ENCODE results near the gene C4orf36. TPM values are rescaled to one million over a fixed set of nuclear protein-coding genes. Genes with fewer than 3 reads are reported as not detected.

The C4orf36 gene
- total RNA-seq, 1 experiment from 2014 or later: 0.75 TPM

DNA sequence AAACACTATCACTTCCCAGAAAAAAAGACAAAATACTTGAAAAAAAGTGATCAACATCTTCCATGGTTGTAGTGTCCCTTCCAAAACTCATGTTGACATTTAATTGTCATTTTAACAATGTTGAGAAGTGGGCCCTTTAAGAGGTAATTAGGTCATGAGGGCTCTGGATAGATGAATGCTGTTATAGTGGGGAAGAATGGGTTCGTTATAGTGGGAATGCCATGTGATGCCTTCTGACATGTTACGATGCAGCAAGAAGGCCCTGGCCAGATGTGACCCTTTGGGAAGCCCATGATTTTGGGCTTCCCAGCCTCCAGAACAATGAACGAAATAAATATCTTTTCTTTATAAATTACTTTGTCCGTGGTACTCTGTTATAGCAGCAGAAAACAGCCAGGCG is 39.0 kb downstream of the C4orf36 start:
- Histone ChIP-seq H3K27ac (no peak overlapping the region), H3K36me3 (no peaks in the 10 kb centered on the region), H3K4me1 (no peaks in the 10 kb centered on the region), H3K4me3 (no peak overlapping the region), H3K27me3 (no peaks in the 10 kb centered on the region), H3K9me3 (replicated peaks) (no peaks in the 10 kb centered on the region; the same call in 1 of the 2 replicates)
- no peak for DNase-seq

DNA sequence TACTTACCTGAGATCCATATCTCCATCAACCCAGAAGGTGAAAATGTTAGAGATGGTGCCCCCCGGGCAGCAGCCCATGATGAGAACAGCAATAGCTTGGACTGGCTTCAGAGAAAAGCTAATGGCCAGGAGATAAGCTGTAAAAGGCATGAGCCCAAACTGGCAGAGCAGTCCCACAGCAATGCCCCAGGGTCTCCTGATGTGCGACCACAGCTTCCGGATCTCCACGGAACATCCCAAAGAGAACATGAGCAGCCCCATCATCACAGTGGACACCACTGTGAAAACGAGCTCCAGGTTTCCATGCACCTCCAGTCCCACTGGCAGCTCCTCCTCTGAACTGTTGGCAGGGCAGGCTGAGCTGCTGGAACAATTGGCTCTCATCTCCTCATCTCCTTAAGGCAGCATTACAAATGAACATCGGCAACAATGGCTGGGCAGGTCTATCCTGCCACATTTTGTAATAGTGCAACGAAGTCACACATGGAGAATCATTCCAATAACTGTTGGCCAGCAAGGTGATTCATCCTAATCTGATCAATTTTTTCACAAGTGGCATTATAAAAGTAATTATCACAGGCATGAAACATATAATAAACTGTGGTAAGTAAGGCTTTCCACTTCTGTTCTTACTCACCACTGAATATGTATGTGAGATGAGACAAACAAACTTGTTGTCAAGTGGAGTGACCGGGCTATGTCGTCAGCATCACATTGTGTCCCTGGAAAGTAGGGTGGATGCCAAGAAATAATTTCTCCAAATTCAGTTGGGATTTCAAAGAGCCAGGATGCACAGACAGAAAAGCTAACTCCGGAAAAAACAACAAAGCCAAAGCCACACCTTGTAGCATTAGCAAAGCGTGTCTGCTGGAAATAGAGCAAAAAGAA is 43.2 kb downstream of the C4orf36 start, which contains the start of gene SLC10A6:
TSS of gene SLC10A6 (minus strand) at position 653 of the 888 bp plus-strand sequence. CDS start at position 384, 269 bp downstream.
- no peaks in the 10 kb centered on the region for H3K36me3 ChIP-seq
- H3K4me1 ChIP-seq: no peaks in the 10 kb centered on the region
- no peak within 1 kb of the TSS for H3K4me3 ChIP-seq
- H3K27ac ChIP-seq: no peak within 1 kb of the TSS
- no peaks in the 10 kb centered on the region for H3K9me3 ChIP-seq (replicated peaks)
- H3K27me3 ChIP-seq: no peaks in the 10 kb centered on the region
- no peak for DNase-seq

DNA sequence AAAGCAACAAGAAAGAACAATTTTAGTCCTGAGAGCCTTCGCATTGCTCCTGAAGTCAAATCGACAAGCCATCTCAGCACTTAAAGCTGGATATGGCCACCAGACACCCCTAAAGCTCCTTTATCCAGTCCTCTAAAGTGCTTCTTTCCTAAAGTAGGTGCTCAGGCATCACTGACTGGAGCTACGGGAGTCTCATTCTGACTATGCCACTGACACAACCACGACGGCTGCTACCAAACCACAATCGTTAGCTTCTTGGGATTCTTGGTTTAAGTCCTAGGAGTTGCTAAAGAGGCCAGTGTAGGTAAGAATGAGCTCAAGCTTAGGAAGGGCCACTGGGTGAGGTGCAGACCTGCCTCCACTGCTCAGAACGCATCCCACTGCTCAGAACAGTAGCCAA is 44.1 kb downstream of the C4orf36 start:
- H3K36me3 ChIP-seq: no peaks in the 10 kb centered on the region
- H3K9me3 ChIP-seq (replicated peaks): no peaks in the 10 kb centered on the region
- H3K27me3 ChIP-seq: no peaks in the 10 kb centered on the region
- H3K4me3 ChIP-seq: no peak overlapping the region
- H3K27ac ChIP-seq: no peak overlapping the region
- no peaks in the 10 kb centered on the region for H3K4me1 ChIP-seq
- no peak for DNase-seq

DNA sequence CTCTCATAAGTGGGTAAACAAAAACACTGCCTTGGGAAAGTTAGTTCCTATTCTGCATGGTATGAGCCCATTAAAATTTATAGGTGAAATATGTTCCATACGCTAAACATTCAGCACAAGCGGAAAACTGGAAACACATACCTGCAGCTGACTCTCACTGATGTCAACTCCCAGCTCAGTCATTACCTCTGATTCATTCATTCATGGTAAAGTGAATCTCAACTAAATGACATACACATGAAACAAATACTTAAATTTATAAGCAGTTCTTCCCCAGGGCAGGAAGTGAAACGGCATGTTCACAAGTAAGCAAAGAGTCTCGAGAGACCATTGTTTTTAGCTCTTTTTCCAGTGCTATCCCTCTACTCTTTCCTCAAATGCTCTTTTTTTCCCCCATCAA is 44.7 kb downstream of the C4orf36 start:
- H3K27me3 ChIP-seq: no peaks in the 10 kb centered on the region
- no peak overlapping the region for H3K27ac ChIP-seq
- no peak overlapping the region for H3K4me3 ChIP-seq
- no peak for DNase-seq
- no peaks in the 10 kb centered on the region for H3K4me1 ChIP-seq
- H3K9me3 ChIP-seq (replicated peaks): no peaks in the 10 kb centered on the region
- H3K36me3 ChIP-seq: no peaks in the 10 kb centered on the region

DNA sequence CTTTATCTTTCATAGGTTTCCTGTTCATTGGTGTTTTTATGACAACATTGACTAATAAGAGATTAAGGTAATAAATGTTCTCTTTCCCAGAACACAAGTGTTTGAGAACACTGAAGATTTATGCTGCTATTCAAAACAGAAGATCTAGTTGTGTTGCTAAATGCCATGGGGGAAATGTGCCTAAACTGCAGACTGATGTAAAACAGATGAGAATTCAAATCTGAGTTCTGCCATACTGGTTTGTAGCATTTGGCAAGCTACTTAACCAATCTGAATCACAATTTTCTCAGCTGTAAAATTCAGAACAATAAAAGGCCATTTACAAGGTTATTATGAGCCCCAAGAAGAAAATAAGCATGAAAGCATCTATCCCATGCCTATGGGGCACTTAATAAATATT is 45.3 kb downstream of the C4orf36 start:
- no peaks in the 10 kb centered on the region for H3K9me3 ChIP-seq (replicated peaks)
- no peaks in the 10 kb centered on the region for H3K27me3 ChIP-seq
- no peak overlapping the region for H3K4me3 ChIP-seq
- no peak overlapping the region for H3K27ac ChIP-seq
- H3K36me3 ChIP-seq: no peaks in the 10 kb centered on the region
- H3K4me1 ChIP-seq: no peaks in the 10 kb centered on the region
- no peak for DNase-seq

DNA sequence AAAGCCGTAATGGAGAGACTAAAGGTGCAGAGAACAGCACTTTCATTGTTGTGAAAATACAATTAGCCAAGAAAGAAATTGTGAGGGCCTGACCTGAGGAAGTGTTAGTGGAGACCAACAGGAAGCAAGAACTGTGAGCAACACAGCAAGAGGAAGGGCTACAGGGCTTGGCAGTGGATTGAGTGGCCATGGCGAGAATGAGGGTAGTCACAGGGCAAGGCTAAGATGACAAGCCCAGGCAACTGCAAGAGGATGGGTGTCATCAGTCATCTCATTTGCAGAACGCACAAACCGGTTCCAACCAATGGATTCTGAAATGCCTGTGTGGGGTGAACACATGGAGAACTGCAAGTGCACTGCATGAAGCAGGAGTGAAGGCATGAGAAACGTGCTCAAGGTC is 46.6 kb downstream of the C4orf36 start:
- no peak for DNase-seq
- Histone ChIP-seq H3K4me1 (no peaks in the 10 kb centered on the region), H3K4me3 (no peak overlapping the region), H3K36me3 (no peaks in the 10 kb centered on the region), H3K27ac (no peak overlapping the region), H3K27me3 (no peaks in the 10 kb centered on the region), H3K9me3 (replicated peaks) (no peaks in the 10 kb centered on the region)

DNA sequence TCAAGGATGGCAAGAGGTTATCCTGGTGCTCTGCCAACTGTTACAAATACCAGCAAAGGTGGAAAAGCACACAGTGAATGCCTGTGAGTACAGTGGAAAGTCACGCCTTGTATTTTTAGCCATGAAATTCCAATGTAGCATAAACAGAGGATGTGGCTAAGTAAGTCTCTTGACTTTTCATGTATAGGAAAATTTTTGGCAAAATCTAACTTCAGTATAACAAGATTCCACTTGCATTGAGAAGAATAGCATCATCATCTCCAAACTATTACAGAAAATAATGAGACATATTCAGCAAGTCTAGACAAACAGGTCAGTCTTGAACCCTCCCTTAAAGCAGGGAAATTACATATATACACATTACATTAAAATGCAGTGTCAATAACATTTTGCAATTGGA is 50.9 kb downstream of the C4orf36 start:
- H3K4me3 ChIP-seq: no peak overlapping the region
- H3K9me3 ChIP-seq (replicated peaks): no peaks in the 10 kb centered on the region
- no peak overlapping the region for H3K27ac ChIP-seq
- H3K4me1 ChIP-seq: no peaks in the 10 kb centered on the region
- no peaks in the 10 kb centered on the region for H3K36me3 ChIP-seq
- DNase-seq: no peak
- no peaks in the 10 kb centered on the region for H3K27me3 ChIP-seq

DNA sequence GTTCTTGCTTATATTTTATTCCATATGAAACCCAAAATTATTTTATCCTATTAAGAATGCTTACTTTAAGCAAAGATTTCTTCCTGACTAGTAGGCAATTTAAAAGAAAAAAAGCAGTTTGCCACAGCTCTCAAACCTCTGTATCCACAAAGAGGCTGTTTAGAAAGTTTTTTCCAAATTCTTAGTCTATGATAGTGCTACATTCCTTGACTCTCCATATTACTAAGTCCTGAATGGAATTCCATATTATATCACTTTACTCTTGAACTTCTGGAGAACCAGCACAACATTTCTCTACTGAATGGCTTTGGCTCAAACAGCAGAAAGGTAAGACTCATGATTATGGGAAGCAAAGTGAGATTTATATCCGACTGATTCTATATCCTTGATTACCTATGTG is 51.4 kb downstream of the C4orf36 start:
- Histone ChIP-seq H3K36me3 (no peaks in the 10 kb centered on the region), H3K27me3 (no peaks in the 10 kb centered on the region), H3K27ac (no peak overlapping the region), H3K4me1 (no peaks in the 10 kb centered on the region), H3K9me3 (replicated peaks) (no peaks in the 10 kb centered on the region), H3K4me3 (no peak overlapping the region)
- DNase-seq: no peak

DNA sequence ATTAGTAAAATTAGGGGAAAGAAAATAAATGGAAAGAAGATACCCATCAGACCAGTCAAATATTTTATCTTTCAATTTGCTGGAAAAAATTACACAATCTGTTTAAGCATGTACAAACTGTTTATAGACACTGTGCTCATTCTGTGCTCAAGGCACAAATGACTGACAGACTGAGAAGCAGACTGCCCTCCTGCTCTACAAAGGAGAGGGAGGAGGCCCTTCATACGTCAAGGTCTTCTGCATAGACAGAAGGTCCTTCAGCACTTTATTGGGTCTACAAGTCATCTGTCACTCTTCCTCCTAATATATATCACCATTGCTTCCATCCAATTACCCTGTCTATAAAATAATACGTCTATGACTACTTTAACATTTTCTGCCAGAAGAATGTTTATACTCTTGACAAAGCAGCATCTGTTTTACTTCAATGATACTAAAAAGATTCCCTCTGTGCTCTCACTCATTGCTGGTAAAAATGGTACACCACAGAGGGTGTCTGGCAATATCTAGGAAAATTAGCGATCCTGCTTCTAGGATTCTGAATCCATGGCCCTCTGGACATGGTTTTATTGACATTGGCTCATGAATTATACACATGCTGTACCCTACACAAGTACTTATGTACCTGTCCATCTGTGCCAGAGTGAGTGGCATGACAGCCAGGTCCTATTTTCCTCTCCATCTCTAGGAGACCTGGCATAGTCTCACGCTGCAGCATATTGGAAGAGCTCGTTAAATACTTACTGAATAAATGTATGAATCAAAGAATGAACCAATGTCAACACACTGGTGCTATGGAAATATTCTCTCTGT is 54.3 kb downstream of the C4orf36 start:
- H3K27ac ChIP-seq: no peak overlapping the region
- no peak overlapping the region for H3K4me3 ChIP-seq
- no peaks in the 10 kb centered on the region for H3K27me3 ChIP-seq
- DNase-seq: no peak
- no peaks in the 10 kb centered on the region for H3K4me1 ChIP-seq
- no peaks in the 10 kb centered on the region for H3K9me3 ChIP-seq (replicated peaks)
- no peaks in the 10 kb centered on the region for H3K36me3 ChIP-seq

DNA sequence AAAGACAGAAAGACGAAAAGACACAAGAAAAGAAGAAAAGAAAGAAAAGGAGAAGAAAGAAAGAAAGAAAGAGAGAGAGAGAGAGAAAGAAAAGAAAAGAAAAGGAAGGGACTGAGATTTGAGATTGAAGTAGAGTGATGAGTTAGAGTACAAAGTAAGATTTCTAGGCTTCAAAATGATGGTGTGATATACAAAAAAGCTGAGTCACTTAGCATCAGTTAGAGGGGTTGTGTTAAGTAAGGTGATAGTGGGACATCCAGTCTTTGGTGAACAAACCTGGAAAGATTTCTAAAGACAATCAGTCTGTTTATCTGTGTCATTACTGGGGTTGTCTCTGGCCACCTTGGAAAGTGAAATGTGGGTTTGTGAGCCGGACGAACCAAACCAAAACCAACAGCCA is 56.5 kb downstream of the C4orf36 start:
- DNase-seq: no peak
- Histone ChIP-seq H3K27ac (no peak overlapping the region), H3K4me1 (peaks cover 14% of the 10 kb centered on the region), H3K27me3 (no peaks in the 10 kb centered on the region), H3K36me3 (no peaks in the 10 kb centered on the region), H3K4me3 (no peak overlapping the region), H3K9me3 (replicated peaks) (no peaks in the 10 kb centered on the region)

DNA sequence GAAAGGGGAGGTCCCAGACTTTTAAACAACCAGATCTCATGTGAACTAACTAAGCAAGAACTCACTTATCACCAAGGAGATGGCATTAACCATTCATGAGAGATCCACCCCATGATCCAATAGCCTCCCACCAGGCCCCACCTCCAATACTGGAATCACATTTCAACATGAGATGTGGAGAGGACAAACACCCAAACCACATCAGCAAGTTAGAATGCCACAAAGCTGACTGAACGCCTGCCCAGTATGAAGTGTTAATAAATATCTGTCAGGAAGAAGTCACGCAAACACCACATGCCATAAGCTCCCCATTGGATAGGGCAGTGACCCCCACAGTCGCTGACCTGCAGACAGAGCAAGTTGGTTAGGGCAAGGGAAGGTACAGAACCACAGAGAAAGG is 57.3 kb downstream of the C4orf36 start:
- Histone ChIP-seq H3K4me1 (peaks cover 18% of the 10 kb centered on the region), H3K27ac (no peak overlapping the region), H3K9me3 (replicated peaks) (no peaks in the 10 kb centered on the region), H3K4me3 (no peak overlapping the region), H3K36me3 (no peaks in the 10 kb centered on the region), H3K27me3 (no peaks in the 10 kb centered on the region)
- DNase-seq: peak in 1 of 2 experiments; percentile 24

DNA sequence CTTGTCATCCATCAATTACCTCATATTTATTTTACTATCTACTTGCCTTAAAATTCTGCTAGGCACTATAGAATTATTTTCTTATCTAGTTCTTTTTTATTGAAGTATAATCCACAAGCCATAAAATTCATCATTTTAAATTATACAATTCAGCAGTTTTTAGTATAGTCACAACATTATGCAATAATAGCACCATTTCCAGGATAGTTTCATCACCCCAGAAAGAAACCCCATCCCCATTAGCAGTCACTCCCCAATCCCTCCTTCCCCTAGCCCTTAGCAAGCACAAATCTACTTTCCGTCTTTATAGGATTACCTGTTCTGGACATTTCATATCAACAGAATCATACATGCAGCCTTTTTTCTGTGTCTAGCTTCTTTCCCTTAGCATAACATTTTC is 58.6 kb downstream of the C4orf36 start:
- H3K27me3 ChIP-seq: no peaks in the 10 kb centered on the region
- no peak overlapping the region for H3K4me3 ChIP-seq
- H3K36me3 ChIP-seq: no peaks in the 10 kb centered on the region
- no peak for DNase-seq
- no peak overlapping the region for H3K27ac ChIP-seq
- H3K4me1 ChIP-seq: peaks cover 18% of the 10 kb centered on the region
- no peaks in the 10 kb centered on the region for H3K9me3 ChIP-seq (replicated peaks)

DNA sequence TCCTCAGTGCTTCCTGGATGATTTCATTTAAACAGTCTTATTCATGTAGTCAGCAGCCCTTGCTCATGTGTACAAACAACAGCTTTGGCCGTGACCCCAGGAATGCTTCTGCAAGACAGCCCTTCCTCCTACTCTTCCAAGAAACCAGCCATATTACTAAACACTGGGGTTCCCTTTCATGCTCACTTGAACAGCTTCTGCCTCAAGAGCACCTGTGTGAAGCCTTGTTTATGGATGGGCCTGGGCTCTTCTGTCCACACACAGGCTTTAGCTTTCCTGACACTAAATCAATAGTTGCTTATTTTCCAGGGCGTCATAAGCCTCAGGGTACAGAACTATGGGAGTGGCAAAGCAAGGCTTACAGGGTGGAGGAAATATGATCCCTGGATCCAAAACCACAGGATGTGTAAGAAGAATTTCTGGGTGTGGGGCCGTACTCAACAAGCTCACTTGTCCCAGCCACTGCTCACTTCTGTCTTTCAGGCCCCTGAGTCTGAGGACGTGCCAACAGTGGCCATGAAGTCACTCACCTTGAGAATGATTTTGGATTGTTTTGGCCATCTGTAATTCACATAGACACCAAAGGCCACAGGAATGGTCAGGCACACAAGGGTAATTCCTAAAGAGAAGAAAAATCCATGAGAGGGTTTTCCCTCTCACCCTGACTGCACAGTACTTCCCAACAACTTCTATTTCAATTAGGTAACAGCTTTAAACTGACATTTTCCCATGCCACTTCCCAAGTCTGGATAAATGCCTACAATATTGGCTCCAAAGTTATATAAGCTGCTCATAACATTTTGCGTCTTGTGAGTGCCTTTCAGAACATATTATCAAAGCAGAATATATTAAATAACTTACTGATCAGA is 60.7 kb downstream of the C4orf36 start:
- H3K36me3 ChIP-seq: no peaks in the 10 kb centered on the region
- peak; percentile 73 to 89 for DNase-seq
- no peaks in the 10 kb centered on the region for H3K27me3 ChIP-seq
- no peak overlapping the region for H3K4me3 ChIP-seq
- H3K4me1 ChIP-seq: peaks cover 18% of the 10 kb centered on the region
- H3K9me3 ChIP-seq (replicated peaks): no peaks in the 10 kb centered on the region
- H3K27ac ChIP-seq: no peak overlapping the region
